ENCODE results near the gene FAM237B.

The FAM237B gene

GRCh38 chr7:90290244-90291113 lies 30.6 kb downstream of the FAM237B start:
- DNase-seq (ENCODE audit: low read depth, low spot score), result no peak

- no peak for DNase-seq (ENCODE audit: low read depth, low spot score)
Measured at GRCh38 chr7:90288154-90288553, 33.0 kb downstream of the FAM237B start.

- no peak for DNase-seq (ENCODE audit: low read depth, low spot score)
Measured at GRCh38 chr7:90276033-90276728, 44.9 kb downstream of the FAM237B start.

- DNase-seq (ENCODE audit: low read depth, low spot score), result no peak
Measured at GRCh38 chr7:90274161-90274560, 46.9 kb downstream of the FAM237B start.

- DNase-seq (ENCODE audit: low read depth, low spot score), result no peak
Measured at GRCh38 chr7:90272242-90272641, 48.9 kb downstream of the FAM237B start.

- no peak for DNase-seq (ENCODE audit: low read depth, low spot score)
Measured at GRCh38 chr7:90271753-90272152, 49.4 kb downstream of the FAM237B start.

GRCh38 chr7:90270431-90271178 lies 50.5 kb downstream of the FAM237B start:
- DNase-seq (ENCODE audit: low read depth, low spot score), result no peak

GRCh38 chr7:90269163-90269562 lies 51.9 kb downstream of the FAM237B start:
- DNase-seq (ENCODE audit: low read depth, low spot score), result no peak

GRCh38 chr7:90267263-90267858 lies 53.7 kb downstream of the FAM237B start:
- no peak for DNase-seq (ENCODE audit: low read depth, low spot score)

- DNase-seq (ENCODE audit: low read depth, low spot score), result no peak
Measured at GRCh38 chr7:90266808-90267207, 54.3 kb downstream of the FAM237B start.

All from smooth muscle cell of the brain vasculature (primary cell).